Measurements from ENCODE around the gene ERGIC1.

ERGIC1 gene

GRCh38 chr5:172907657-172908056 lies 73.6 kb downstream of the ERGIC1 start:
- H3K27me3 ChIP-seq (ENCODE audit: insufficient read depth, low read depth), result no peaks in the 10 kb centered on the region
- H4K20me1 ChIP-seq (ENCODE audit: insufficient read depth), result no peaks in the 10 kb centered on the region
- H3K9ac ChIP-seq, result no peak overlapping the region
- H2AFZ ChIP-seq (ENCODE audit: low read depth), result no peak overlapping the region
- no peak overlapping the region for H3K4me2 ChIP-seq
- H3K4me3 ChIP-seq (IDR thresholded peaks at IDR 0.05; ENCODE audit: insufficient read depth, low read depth, low read length), result no peak overlapping the region
- no peaks in the 10 kb centered on the region for H3K36me3 ChIP-seq (ENCODE audit: insufficient read depth)
- H3K4me1 ChIP-seq (ENCODE audit: low read depth, poor library complexity, severe bottlenecking), result no peaks in the 10 kb centered on the region
- no peaks in the 10 kb centered on the region for H3K79me2 ChIP-seq (ENCODE audit: insufficient read depth, low read depth)
- H3K27ac ChIP-seq, result no peak overlapping the region
- TF ChIP-seq, protein P1, sequence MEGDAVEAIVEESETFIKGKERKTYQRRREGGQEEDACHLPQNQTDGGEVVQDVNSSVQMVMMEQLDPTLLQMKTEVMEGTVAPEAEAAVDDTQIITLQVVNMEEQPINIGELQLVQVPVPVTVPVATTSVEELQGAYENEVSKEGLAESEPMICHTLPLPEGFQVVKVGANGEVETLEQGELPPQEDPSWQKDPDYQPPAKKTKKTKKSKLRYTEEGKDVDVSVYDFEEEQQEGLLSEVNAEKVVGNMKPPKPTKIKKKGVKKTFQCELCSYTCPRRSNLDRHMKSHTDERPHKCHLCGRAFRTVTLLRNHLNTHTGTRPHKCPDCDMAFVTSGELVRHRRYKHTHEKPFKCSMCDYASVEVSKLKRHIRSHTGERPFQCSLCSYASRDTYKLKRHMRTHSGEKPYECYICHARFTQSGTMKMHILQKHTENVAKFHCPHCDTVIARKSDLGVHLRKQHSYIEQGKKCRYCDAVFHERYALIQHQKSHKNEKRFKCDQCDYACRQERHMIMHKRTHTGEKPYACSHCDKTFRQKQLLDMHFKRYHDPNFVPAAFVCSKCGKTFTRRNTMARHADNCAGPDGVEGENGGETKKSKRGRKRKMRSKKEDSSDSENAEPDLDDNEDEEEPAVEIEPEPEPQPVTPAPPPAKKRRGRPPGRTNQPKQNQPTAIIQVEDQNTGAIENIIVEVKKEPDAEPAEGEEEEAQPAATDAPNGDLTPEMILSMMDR (conservative IDR thresholded peaks at IDR 0.05; ENCODE audit: low read depth, low read length), result no peak

DNA sequence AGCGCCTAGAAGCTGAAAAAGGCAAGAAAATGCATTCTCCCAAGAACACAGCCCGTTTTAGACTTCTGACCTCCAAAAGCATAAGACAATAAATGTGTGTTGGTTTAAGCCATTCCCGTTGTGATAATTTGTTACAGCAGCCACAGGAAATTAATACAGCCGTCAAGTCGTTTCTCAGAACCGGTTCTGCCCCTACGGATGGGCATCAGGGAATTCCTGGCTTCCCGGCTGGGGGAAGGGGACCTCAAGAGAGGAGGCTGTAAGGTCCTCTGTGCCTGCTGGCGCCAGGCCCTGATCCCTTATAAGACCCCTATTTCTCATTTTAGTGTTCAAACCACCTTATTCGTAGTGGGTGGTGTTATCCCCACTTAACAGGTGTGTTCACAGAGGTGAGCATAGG lies 74.6 kb downstream of the ERGIC1 start:
- no peaks in the 10 kb centered on the region for H4K20me1 ChIP-seq (ENCODE audit: insufficient read depth)
- no peaks in the 10 kb centered on the region for H3K27me3 ChIP-seq (ENCODE audit: insufficient read depth, low read depth)
- no peak overlapping the region for H3K4me2 ChIP-seq
- no peak overlapping the region for H3K27ac ChIP-seq
- TF ChIP-seq, protein P1 (conservative IDR thresholded peaks at IDR 0.05; ENCODE audit: low read depth, low read length), result no peak
- no peaks in the 10 kb centered on the region for H3K79me2 ChIP-seq (ENCODE audit: insufficient read depth, low read depth)
- H3K4me3 ChIP-seq (IDR thresholded peaks at IDR 0.05; ENCODE audit: insufficient read depth, low read depth, low read length), result no peak overlapping the region
- H3K9ac ChIP-seq, result no peak overlapping the region
- H3K36me3 ChIP-seq (ENCODE audit: insufficient read depth), result no peaks in the 10 kb centered on the region
- no peak overlapping the region for H2AFZ ChIP-seq (ENCODE audit: low read depth)
- no peaks in the 10 kb centered on the region for H3K4me1 ChIP-seq (ENCODE audit: low read depth, poor library complexity, severe bottlenecking)

GRCh38 chr5:172909931-172910502 lies 76.0 kb downstream of the ERGIC1 start:
- TF ChIP-seq, protein P1 (conservative IDR thresholded peaks at IDR 0.05; ENCODE audit: low read depth, low read length), result no peak
- no peak overlapping the region for H3K4me2 ChIP-seq
- no peaks in the 10 kb centered on the region for H3K27me3 ChIP-seq (ENCODE audit: insufficient read depth, low read depth)
- H3K9ac ChIP-seq, result no peak overlapping the region
- H3K79me2 ChIP-seq (ENCODE audit: insufficient read depth, low read depth), result no peaks in the 10 kb centered on the region
- no peaks in the 10 kb centered on the region for H3K36me3 ChIP-seq (ENCODE audit: insufficient read depth)
- no peak overlapping the region for H2AFZ ChIP-seq (ENCODE audit: low read depth)
- no peaks in the 10 kb centered on the region for H3K4me1 ChIP-seq (ENCODE audit: low read depth, poor library complexity, severe bottlenecking)
- H4K20me1 ChIP-seq (ENCODE audit: insufficient read depth), result no peaks in the 10 kb centered on the region
- no peak overlapping the region for H3K27ac ChIP-seq
- H3K4me3 ChIP-seq (IDR thresholded peaks at IDR 0.05; ENCODE audit: insufficient read depth, low read depth, low read length), result no peak overlapping the region

DNA sequence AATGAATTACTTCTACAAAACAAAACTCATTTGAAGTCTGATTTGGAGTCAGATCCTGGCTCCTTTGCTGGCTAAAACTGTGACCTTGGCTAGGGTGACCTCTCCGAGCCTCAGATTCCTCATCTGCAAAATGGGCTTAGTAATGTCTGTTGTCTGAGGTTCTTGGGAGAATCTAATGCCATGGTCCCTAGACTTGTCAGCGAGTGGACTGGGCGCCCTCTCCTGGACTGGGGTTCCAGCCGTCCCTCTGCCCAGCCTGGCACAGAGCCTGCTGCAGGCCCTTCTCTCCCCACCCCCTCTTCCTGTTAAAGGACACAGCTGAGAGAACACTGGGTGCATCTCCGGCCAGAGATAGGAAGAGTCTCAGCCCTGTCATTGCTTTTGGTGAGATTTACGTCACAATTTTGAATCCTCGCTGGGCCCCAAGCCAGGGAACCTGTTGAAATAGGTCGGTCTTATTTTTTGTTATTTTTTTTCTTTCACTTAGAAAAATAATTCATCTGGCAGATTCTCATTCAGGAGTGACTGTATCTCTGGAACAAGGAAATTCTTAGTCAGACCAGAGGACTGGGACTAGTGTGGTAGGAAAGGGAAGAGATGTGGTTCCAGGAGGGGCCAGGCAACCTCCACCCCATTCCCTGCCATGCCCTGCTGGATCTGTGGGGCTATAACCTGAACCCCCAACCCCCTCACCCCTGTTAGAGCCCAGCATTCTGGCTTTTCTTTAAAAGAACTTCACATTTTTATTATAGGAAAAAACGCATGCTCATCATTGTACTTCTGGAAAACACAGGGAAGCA lies 77.0 kb downstream of the ERGIC1 start:
- Histone ChIP-seq H3K4me1 (ENCODE audit: low read depth, poor library complexity, severe bottlenecking) (no peaks in the 10 kb centered on the region), H4K20me1 (ENCODE audit: insufficient read depth) (no peaks in the 10 kb centered on the region), H3K27ac (no peak overlapping the region), H3K9ac (no peak overlapping the region), H3K27me3 (ENCODE audit: insufficient read depth, low read depth) (no peaks in the 10 kb centered on the region), H2AFZ (ENCODE audit: low read depth) (no peak overlapping the region), H3K4me3 (IDR thresholded peaks at IDR 0.05; ENCODE audit: insufficient read depth, low read depth, low read length) (no peak overlapping the region), H3K36me3 (ENCODE audit: insufficient read depth) (no peaks in the 10 kb centered on the region), H3K4me2 (no peak overlapping the region), H3K79me2 (ENCODE audit: insufficient read depth, low read depth) (no peaks in the 10 kb centered on the region)
- TF ChIP-seq, protein P1 (conservative IDR thresholded peaks at IDR 0.05; ENCODE audit: low read depth, low read length), result no peak

Measured in KMS-11 (cell line).